Cardiac fibroblast (primary cell): ENCODE results near the gene HNRNPLL.

Experiments
- DNase-seq, 2 donors: peaks; one replicate each; pipeline versions ENCODE4 v3.0.0 to v3.0.0-alpha.2; 2010; ENCODE audit warnings: low read depth in 2 of 2
- H3K4me3 ChIP-seq, 2 donors: replicated peaks in 1 of 2; 1 replicate in 1 of 2; 2 replicates in 1 of 2; pipeline ENCODE4 v1.5.1; 2011; ENCODE audit warnings: low read depth in 2 of 2, low read length in 2 of 2, mild to moderate bottlenecking in 2 of 2, moderate library complexity in 1 of 2
- TF ChIP-seq, protein P1 (sequence below): IDR thresholded peaks from one replicate; pipeline ENCODE4 v1.5.1; 2011; ENCODE audit warnings: low read depth, mild to moderate bottlenecking, low read length, inconsistent platforms

Gene HNRNPLL

DNA sequence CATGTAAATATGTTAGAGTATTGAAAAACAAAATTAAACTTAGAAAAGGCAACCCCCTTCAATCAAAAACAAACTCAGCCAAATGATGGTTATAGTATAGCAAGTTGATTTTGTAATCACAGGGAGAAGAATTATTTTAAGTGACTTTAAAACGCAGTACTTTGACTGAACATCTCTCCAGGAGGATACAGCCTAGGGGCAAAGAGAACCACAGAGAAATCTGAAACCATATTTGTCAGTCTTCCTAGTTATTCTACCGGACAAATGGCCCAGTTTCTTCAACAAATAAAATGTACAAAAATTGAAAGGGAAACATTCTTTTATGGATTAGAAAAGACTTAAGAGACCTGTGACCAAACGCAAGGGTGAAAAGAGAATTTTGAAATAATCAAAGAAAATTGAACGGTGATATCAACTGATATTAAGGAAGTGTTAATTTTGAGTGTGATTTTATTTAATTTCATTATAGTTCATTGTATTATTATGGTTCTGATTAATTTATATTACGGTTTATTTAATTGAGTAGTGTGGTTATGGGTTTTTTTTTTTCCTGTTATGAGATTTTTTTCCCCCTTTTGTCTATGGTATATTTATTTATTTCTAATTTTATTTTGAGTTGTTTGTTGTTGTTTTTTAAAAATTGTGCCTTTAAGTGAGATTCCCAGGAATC is 75.3 kb downstream of the HNRNPLL start:
- peak overlapping the region; percentile 28 to 56 for H3K4me3 ChIP-seq

DNA sequence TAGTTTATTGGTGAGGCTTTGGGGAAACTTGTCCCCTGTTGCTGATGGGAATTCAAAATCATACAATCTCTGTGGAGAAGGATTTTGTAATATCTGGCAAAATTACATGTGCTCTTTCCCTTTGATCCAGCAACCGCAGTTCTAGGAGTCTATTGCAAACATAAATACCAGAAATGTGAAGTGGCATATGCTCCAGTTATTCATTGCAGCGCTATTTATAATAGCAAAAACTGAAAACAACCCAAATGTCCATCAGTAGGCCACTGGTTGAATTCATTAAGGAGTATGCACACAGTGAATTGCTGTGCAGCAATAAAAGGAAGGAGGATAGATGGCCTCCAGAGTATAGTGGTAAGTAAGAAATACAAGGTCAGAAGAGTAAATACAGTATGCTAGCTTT is 76.5 kb downstream of the HNRNPLL start:
- no peak overlapping the region for H3K4me3 ChIP-seq
- peak; percentile 62 to 81 for DNase-seq
- TF ChIP-seq, protein P1, sequence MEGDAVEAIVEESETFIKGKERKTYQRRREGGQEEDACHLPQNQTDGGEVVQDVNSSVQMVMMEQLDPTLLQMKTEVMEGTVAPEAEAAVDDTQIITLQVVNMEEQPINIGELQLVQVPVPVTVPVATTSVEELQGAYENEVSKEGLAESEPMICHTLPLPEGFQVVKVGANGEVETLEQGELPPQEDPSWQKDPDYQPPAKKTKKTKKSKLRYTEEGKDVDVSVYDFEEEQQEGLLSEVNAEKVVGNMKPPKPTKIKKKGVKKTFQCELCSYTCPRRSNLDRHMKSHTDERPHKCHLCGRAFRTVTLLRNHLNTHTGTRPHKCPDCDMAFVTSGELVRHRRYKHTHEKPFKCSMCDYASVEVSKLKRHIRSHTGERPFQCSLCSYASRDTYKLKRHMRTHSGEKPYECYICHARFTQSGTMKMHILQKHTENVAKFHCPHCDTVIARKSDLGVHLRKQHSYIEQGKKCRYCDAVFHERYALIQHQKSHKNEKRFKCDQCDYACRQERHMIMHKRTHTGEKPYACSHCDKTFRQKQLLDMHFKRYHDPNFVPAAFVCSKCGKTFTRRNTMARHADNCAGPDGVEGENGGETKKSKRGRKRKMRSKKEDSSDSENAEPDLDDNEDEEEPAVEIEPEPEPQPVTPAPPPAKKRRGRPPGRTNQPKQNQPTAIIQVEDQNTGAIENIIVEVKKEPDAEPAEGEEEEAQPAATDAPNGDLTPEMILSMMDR: no peak

More for the DNA sequence above, 75.3 kb downstream of the HNRNPLL start:
- TF ChIP-seq, protein P1: no peak
- DNase-seq: no peak

DNA sequence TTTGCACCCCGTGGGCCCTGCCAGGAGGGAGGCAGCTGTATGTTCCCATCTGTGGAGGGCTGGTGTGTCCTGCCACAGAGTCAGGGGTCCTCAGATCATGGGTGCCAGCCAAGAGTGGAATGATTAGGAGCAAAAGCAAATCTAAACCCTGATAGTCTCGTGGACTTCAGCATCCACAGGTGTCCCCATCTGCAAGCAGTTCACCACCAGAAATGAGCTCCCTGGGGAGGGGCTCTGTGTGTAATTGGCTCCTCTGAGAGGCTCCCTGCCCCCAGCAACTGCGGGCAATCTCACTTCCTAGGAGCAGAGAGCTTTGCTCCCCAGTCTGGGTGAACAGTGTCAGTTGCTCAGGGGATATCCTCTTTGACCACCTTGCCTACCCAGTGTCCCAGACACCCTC is 78.1 kb downstream of the HNRNPLL start:
- TF ChIP-seq, protein P1: no peak
- H3K4me3 ChIP-seq: no peak overlapping the region
- DNase-seq: no peak

DNA sequence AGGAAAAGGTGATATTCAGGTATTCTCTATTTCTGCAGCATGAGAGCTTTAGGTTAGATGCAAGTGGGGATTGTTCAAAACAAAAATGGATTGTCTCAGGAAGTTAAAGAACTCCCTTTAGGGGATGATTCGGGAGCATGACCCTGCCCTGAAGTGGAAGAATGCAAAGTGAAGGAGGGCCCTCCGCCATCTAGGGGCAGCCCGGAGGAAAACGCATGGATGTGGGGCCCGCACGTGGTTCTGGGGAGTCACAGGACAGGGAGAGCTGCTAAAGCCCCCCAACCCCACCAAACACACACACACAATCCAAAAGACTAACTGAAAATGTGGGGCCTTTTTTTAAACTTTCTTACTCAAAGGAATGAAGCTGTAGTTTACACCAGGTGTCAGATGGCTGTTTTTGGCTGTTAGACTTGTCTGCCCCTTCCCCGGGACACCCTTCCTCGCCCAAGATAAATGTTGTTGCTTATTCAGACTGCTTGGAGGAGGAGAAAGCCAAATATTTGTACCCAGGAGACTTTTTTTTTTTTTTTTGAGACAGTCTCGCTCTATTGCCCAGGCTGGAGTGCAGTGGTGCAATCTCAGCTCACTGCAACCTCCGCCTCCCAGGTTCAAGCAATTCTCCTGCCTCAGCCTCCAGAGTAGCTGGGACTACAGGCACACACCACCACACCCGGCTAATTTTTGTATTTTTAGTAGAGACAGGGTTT is 78.8 kb downstream of the HNRNPLL start:
- TF ChIP-seq, protein P1: peak; percentile 37
- DNase-seq: no peak
- no peak overlapping the region for H3K4me3 ChIP-seq

DNA sequence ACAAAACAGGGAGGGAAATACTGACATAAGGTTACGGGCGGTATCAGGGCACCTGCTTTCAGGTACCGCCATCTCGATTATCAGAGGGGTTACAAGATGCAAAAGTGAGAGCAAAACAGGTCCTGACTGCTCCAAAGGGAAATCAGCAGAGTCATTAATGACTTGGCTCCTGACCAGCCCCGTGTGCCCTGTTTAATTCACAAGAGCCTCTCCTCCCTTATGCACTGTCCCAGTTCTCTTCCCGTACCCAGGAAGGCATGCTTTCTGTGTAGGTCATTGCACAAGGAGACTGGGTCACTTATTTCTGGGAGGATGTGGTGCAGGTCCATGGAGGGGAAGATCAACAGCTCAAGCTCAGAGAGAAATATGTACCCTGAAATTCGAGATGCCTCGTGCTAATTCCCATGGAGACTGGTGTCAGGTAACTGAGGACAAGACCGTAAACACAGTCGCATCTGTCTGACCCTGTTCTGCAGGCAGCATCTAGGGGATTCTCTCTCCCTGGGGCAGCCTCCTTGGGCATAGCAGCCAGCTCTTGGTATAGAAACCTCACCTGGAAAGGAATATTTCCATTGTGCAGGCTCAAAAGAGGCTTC is 79.9 kb downstream of the HNRNPLL start:
- TF ChIP-seq, protein P1: no peak
- no peak for DNase-seq
- no peak overlapping the region for H3K4me3 ChIP-seq

DNA sequence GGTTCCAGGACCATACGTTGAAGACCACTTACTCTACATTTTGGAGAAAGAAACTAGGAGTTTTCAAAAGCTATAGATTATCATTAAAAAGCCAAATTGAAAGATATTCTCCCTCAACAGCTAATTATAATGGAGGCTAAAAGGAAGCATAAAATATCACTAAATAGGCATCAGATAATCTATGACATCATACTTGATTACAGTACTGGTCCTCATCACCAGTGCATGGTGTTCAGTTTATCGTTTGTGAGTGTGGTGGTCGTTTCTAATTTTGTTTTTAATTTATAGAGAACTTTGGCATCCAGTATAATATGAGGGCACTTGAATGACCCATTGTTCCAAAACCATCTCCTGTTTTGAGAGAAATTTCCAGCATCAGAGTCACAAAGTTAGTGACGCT is 80.9 kb downstream of the HNRNPLL start:
- DNase-seq: no peak
- TF ChIP-seq, protein P1: no peak
- H3K4me3 ChIP-seq: no peak overlapping the region
